Measurements from ENCODE around the gene RB1. TPM values are rescaled to one million over a fixed set of nuclear protein-coding genes. Genes with fewer than 3 reads are reported as not detected.

The RB1 gene
- total and polyA plus RNA-seq, 2 experiments from 2014 or later: 19.5 to 22.3 TPM

GRCh38 chr13:48528720-48529119, 225.2 kb downstream of the RB1 start:
- no peak overlapping the region for H3K27ac Mint-ChIP-seq
- H3K4me1 ChIP-seq (ENCODE audit: insufficient read depth): peaks cover 9% of the 10 kb centered on the region
- H3F3A ChIP-seq (replicated peaks; ENCODE audit: low read depth): 0 out of 2 replicates have a peak, but pooled peaks cover 3% of the 10 kb centered on the region
- H3K79me2 ChIP-seq (replicated peaks; ENCODE audit: insufficient read depth): peaks cover 60% of the 10 kb centered on the region
- no peak overlapping the region for H3K4me3 Mint-ChIP-seq
- H3K4me3 ChIP-seq: no peak overlapping the region
- H2AFZ ChIP-seq: no peak overlapping the region
- ATAC-seq: no peak
- no peaks in the 10 kb centered on the region for H3K36me3 Mint-ChIP-seq (ENCODE audit: low read depth)
- H3K27ac ChIP-seq (ENCODE audit: low read depth): no peak overlapping the region
- H3K4me2 ChIP-seq: no peak overlapping the region
- peaks cover 10% of the 10 kb centered on the region for H3K4me1 Mint-ChIP-seq
- H4K20me1 ChIP-seq (replicated peaks; ENCODE audit: insufficient read depth): no peaks in the 10 kb centered on the region
- no peaks in the 10 kb centered on the region for H3K9me2 ChIP-seq (ENCODE audit: insufficient read depth)
- H3K9me3 Mint-ChIP-seq: peaks cover 3% of the 10 kb centered on the region; the same call in 1 of the 3 replicates
- peaks cover 6% of the 10 kb centered on the region for H3K27me3 Mint-ChIP-seq (ENCODE audit: insufficient read depth, low read depth, poor library complexity)
- no peaks in the 10 kb centered on the region for H3K27me3 ChIP-seq (ENCODE audit: insufficient read depth)
- TF ChIP-seq ZNF114 (CRISPR knock-in tag; IDR thresholded peaks at IDR 0.05): no peak
- no peak for TF ChIP-seq EZH2 (IDR thresholded peaks at IDR 0.05; ENCODE audit: low read depth, unreplicated experiment)
- no peak for TF ChIP-seq ZNF331 (CRISPR knock-in tag; IDR thresholded peaks at IDR 0.05; ENCODE audit: low read depth)
- TF ChIP-seq STAT1 (IDR thresholded peaks at IDR 0.05; ENCODE audit: unreplicated experiment): no peak
- no peak for TF ChIP-seq JUNB (IDR thresholded peaks at IDR 0.05; ENCODE audit: unreplicated experiment)
- no peak for TF ChIP-seq CREB1 (CRISPR knock-in tag; IDR thresholded peaks at IDR 0.05; ENCODE audit: low read depth)
- TF ChIP-seq EZH2phosphoT487 (IDR thresholded peaks at IDR 0.05; ENCODE audit: unreplicated experiment): no peak
- no peak for TF ChIP-seq ZNF462 (CRISPR knock-in tag; IDR thresholded peaks at IDR 0.05)
- TF ChIP-seq NANOG (IDR thresholded peaks at IDR 0.05; ENCODE audit: borderline replicate concordance): no peak
- no peak for TF ChIP-seq POLR2AphosphoS5 (IDR thresholded peaks at IDR 0.05; ENCODE audit: low read depth)
- TF ChIP-seq CTCF (conservative IDR thresholded peaks at IDR 0.05; ENCODE audit: low read depth in 2 of 2): no peak
- TF ChIP-seq REST (IDR thresholded peaks at IDR 0.05; ENCODE audit: unreplicated experiment): no peak
- no peak for TF ChIP-seq ETS1 (IDR thresholded peaks at IDR 0.05)
- no peaks in the 10 kb centered on the region for H3K36me3 ChIP-seq (ENCODE audit: insufficient read depth)
- DNase-seq (ENCODE audit: low spot score): no peak

All from GM23338 (cell line).